Muscle of back (tissue), 11 donors: Measurements from ENCODE around the gene GIT1. TPM values are rescaled to one million over a fixed set of nuclear protein-coding genes. Genes with fewer than 3 reads are reported as not detected.

ENCODE experiments used
- DNase-seq, 3 donors: peaks; one replicate each; pipeline versions ENCODE4 v3.0.0 to v3.0.0-alpha.2; 2013
- polyA plus RNA-seq, 10 donors: library from polyadenylated mRNA; unstranded; fragments of 120-200 nt; gene quantifications; one replicate each; pipeline ENCODE4 v1.2.1, GENCODE V29; 2013; ENCODE audit not compliant: insufficient read length in 10 of 10

GIT1 gene
- polyA plus RNA-seq, 10 donors = 22.8 to 33.0 (median 30.0) TPM

GRCh38 chr17:29544066-29544465 lies 45.4 kb downstream of the GIT1 start:
- DNase-seq = no peak

- DNase-seq = peak in 1 of 3 donors; percentile 20
Observed at GRCh38 chr17:29533976-29534375, 55.5 kb downstream of the GIT1 start.

GRCh38 chr17:29526322-29526721 lies 63.1 kb downstream of the GIT1 start:
- no peak for DNase-seq

GRCh38 chr17:29524692-29525091 lies 64.8 kb downstream of the GIT1 start:
- DNase-seq = no peak

Other genes with a start within 250 kb of the GIT1 start
- gene TAOK1, start 199.3 kb downstream of the GIT1 start, polyA plus RNA-seq = 10 to 100 TPM; 30.3 to 39.0 (median 34.7) TPM
- gene ABHD15, start 22.6 kb downstream of the GIT1 start, polyA plus RNA-seq = 1 to 10 TPM; 3.1 to 5.1 (median 4.0) TPM
- 10 to 100 TPM; 22.9 to 40.1 (median 27.9) TPM for gene TP53I13, start 20.9 kb downstream of the GIT1 start, polyA plus RNA-seq
- gene ANKRD13B, start 3.5 kb upstream of the GIT1 start, polyA plus RNA-seq = 10 to 100 TPM in 8 of 10 donors, 1 to 10 TPM in 2; 8.2 to 15.8 (median 11.8) TPM
- gene CORO6, start 33.3 kb upstream of the GIT1 start, polyA plus RNA-seq = 10 to 100 TPM; 50.4 to 81.0 (median 73.1) TPM